H1 (cell line): ENCODE data around the gene ZNF750. TPM values are rescaled to one million over a fixed set of nuclear protein-coding genes. Genes with fewer than 3 reads are reported as not detected.

ENCODE experiments used
- CTCF ChIA-PET: fragments of 300-600 bp; sonication (Branson Sonifier 250); formaldehyde crosslinking; loops from one replicate; lab custom pipeline; 2021; ENCODE audit not compliant: partially characterized antibody; lab: Charles Lee
- POLR2A ChIA-PET: fragments of 300-600 bp; sonication (Branson Sonifier 250); formaldehyde crosslinking; loops from one replicate; lab custom pipeline; 2021; ENCODE audit warnings: inconsistent platforms; ENCODE audit not compliant: partially characterized antibody; lab: Charles Lee
- DNase-seq, 2 experiments: peaks; one replicate each; pipeline versions ENCODE4 v3.0.0 to v3.0.0-alpha.2; 2010 to 2022; ENCODE audit warnings: low spot score in 2 of 2, low read depth in 1 of 2, mixed read lengths in 1 of 2
- FAIRE-seq: peaks from 2 replicates; lab custom pipeline; 2011; peaks lifted over from hg19 to GRCh38; lab: Jason Lieb, UNC
- H2AFZ ChIP-seq: 2 replicates; pipeline ENCODE4 v1.8.1; 2012; ENCODE audit warnings: low read length, inconsistent platforms
- H2AK5ac ChIP-seq: 2 replicates; pipeline ENCODE4 v1.6.1; 2013; ENCODE audit warnings: low read depth, low read length
- H2BK120ac ChIP-seq: replicated peaks from 2 replicates; pipeline ENCODE3; 2013; ENCODE audit warnings: low read depth, low read length, inconsistent platforms
- H2BK12ac ChIP-seq: 2 replicates; pipeline ENCODE4 v1.6.1; 2013; ENCODE audit warnings: low read depth, low read length
- H2BK15ac ChIP-seq: 2 replicates; pipeline ENCODE4 v1.6.1; 2013; ENCODE audit warnings: low read length
- H2BK20ac ChIP-seq: 2 replicates; pipeline ENCODE4 v1.6.1; 2013; ENCODE audit warnings: low read length
- H2BK5ac ChIP-seq: 2 replicates; pipeline ENCODE4 v1.6.1; 2013; ENCODE audit warnings: low read depth, low read length
- H3K14ac ChIP-seq: 2 replicates; pipeline ENCODE4 v1.6.1; 2013; ENCODE audit warnings: inconsistent platforms; ENCODE audit not compliant: insufficient read length
- H3K18ac ChIP-seq: 2 replicates; pipeline ENCODE4 v1.6.1; 2013; ENCODE audit warnings: low read length; ENCODE audit errors: extremely low read depth
- H3K23ac ChIP-seq: 2 replicates; pipeline ENCODE4 v1.6.1; 2013; ENCODE audit warnings: inconsistent platforms; ENCODE audit not compliant: insufficient read length
- H3K23me2 ChIP-seq: 2 replicates; pipeline ENCODE4 v1.6.1; 2013; ENCODE audit warnings: low read depth, low read length
- H3K27ac ChIP-seq: 2 replicates; pipeline ENCODE4 v1.6.1; 2011; ENCODE audit warnings: low read depth, low read length, inconsistent platforms
- H3K27me3 ChIP-seq, 4 experiments: replicated peaks in 1 of 4; 1 replicate in 1 of 4; 2 replicates in 3 of 4; pipeline versions ENCODE4 v1.6.1 to v1.8.1; 2011 to 2013; ENCODE audit warnings: low read length in 3 of 4, mild to moderate bottlenecking in 3 of 4, inconsistent platforms in 2 of 4, mixed read lengths in 2 of 4, moderate library complexity in 1 of 4; ENCODE audit not compliant: control insufficient read depth in 3 of 4, insufficient read depth in 3 of 4; ENCODE audit errors: extremely low read depth in 1 of 4
- H3K36me3 ChIP-seq, 4 experiments: 2 replicates each; pipeline versions ENCODE4 v1.6.1 to v1.8.1; 2011 to 2013; ENCODE audit warnings: mild to moderate bottlenecking in 4 of 4, low read length in 3 of 4, moderate library complexity in 2 of 4, control low read depth in 1 of 4, inconsistent platforms in 1 of 4; ENCODE audit not compliant: insufficient read depth in 4 of 4, control insufficient read depth in 2 of 4
- H3K4ac ChIP-seq: replicated peaks from 2 replicates; pipeline ENCODE3; 2013; ENCODE audit warnings: low read length, low read depth, mixed read lengths, inconsistent platforms; ENCODE audit not compliant: insufficient read length
- H3K4me1 ChIP-seq, 4 experiments: replicated peaks in 1 of 4; 1 replicate in 1 of 4; 2 replicates in 3 of 4; pipeline versions ENCODE4 v1.6.1 to v1.8.1; 2011 to 2013; ENCODE audit warnings: low read length in 3 of 4, inconsistent platforms in 2 of 4, mixed read lengths in 1 of 4; ENCODE audit not compliant: insufficient read depth in 4 of 4, control insufficient read depth in 3 of 4
- H3K4me2 ChIP-seq, 2 experiments: 2 replicates each; pipeline versions ENCODE4 v1.6.1 to v1.8.1; 2011 to 2013; ENCODE audit warnings: low read depth in 2 of 2, low read length in 2 of 2, control low read depth in 1 of 2, inconsistent platforms in 1 of 2, mild to moderate bottlenecking in 1 of 2; ENCODE audit not compliant: insufficient read depth in 1 of 2
- H3K4me3 ChIP-seq, 4 experiments: fragments of 200-600, 300-600 bp in 1 of 4; sonication (generic), shearing (Covaris generic), sonication (Bioruptor Twin) in 1 of 4; 2 replicates each; pipeline versions ENCODE4 v1.5.1 to v1.8.1; 2011 to 2016; ENCODE audit warnings: low read length in 4 of 4, low read depth in 3 of 4, control low read depth in 2 of 4, inconsistent platforms in 2 of 4, mild to moderate bottlenecking in 2 of 4, mixed read lengths in 1 of 4, moderate library complexity in 1 of 4; ENCODE audit not compliant: insufficient read depth in 2 of 4; ENCODE audit errors: extremely low read depth in 1 of 4
- H3K56ac ChIP-seq: replicated peaks from 2 replicates; pipeline ENCODE3; 2013; ENCODE audit warnings: low read depth, mild to moderate bottlenecking, mixed read lengths, low read length, inconsistent platforms; ENCODE audit not compliant: insufficient read length
- H3K79me1 ChIP-seq: 2 replicates; pipeline ENCODE4 v1.6.1; 2013; ENCODE audit warnings: low read depth, low read length, control low read depth
- H3K79me2 ChIP-seq, 2 experiments: 2 replicates each; pipeline versions ENCODE4 v1.6.1 to v1.8.1; 2012 to 2013; ENCODE audit warnings: low read length in 2 of 2, mild to moderate bottlenecking in 2 of 2, inconsistent platforms in 1 of 2; ENCODE audit not compliant: insufficient read depth in 2 of 2, control insufficient read depth in 1 of 2
- H3K9ac ChIP-seq, 4 experiments: replicated peaks in 1 of 4; 1 replicate in 1 of 4; 2 replicates in 3 of 4; pipeline versions ENCODE4 v1.6.1 to v1.8.1; 2011 to 2013; ENCODE audit warnings: low read depth in 3 of 4, low read length in 3 of 4, control low read depth in 2 of 4, mild to moderate bottlenecking in 2 of 4, moderate library complexity in 2 of 4, inconsistent platforms in 1 of 4; ENCODE audit errors: extremely low read depth in 1 of 4
- H3K9me3 ChIP-seq, 2 experiments: 2 replicates each; pipeline versions ENCODE4 v1.6.1 to v1.8.1; 2012 to 2013; ENCODE audit warnings: mild to moderate bottlenecking in 2 of 2, moderate library complexity in 2 of 2, control low read depth in 1 of 2, inconsistent platforms in 1 of 2, low read depth in 1 of 2, low read length in 1 of 2, mixed read lengths in 1 of 2; ENCODE audit not compliant: insufficient read depth in 2 of 2
- H4K20me1 ChIP-seq, 2 experiments: replicated peaks in 1 of 2; 2 replicates each; pipeline versions ENCODE3 to v1.8.1; 2011 to 2013; ENCODE audit warnings: inconsistent platforms in 2 of 2, low read length in 2 of 2, mild to moderate bottlenecking in 1 of 2; ENCODE audit not compliant: insufficient read depth in 2 of 2, control insufficient read depth in 1 of 2
- H4K5ac ChIP-seq: 2 replicates; pipeline ENCODE4 v1.6.1; 2013; ENCODE audit warnings: low read length, low read depth, mixed read lengths, inconsistent platforms; ENCODE audit not compliant: insufficient read length
- H4K8ac ChIP-seq: 2 replicates; pipeline ENCODE4 v1.8.0; 2013; ENCODE audit warnings: mild to moderate bottlenecking, moderate library complexity, low read length, inconsistent platforms; ENCODE audit not compliant: insufficient read depth; ENCODE audit errors: extremely low read depth
- H4K91ac ChIP-seq: replicated peaks from 2 replicates; pipeline ENCODE3; 2013; ENCODE audit warnings: low read length, mixed read lengths, inconsistent platforms; ENCODE audit not compliant: insufficient read length
- MAFK ChIP-seq: IDR thresholded peaks from 2 replicates; pipeline ENCODE4 v1.6.1; 2012; ENCODE audit warnings: low read depth, mild to moderate bottlenecking, improper control_type of control experiment, low read length
- TAF1 ChIP-seq: IDR thresholded peaks from 2 replicates; pipeline ENCODE4 v1.6.1; 2011; ENCODE audit warnings: mild to moderate bottlenecking, low read depth, low read length
- polyA plus RNA-seq, 7 experiments: library from polyadenylated mRNA; depleted of rRNA in 3 of 7; stranded (reverse) in 5 of 7; unstranded in 2 of 7; fragments of >200 nt in 5 of 7; fragments of 200-250 nt in 2 of 7; gene quantifications; 1 replicate in 5 of 7; 2 replicates in 1 of 7; 4 replicates in 1 of 7; pipeline versions ENCODE4 v1.2.1 to v1.2.3, GENCODE V29; 2011 to 2013; ENCODE audit warnings: missing spikeins in 2 of 7, mixed read lengths in 2 of 7
- total RNA-seq: library from RNA; stranded (reverse); fragmentation: NEBNext Ultra II Directional; extraction: Animal tissue kit (Norgen Biotek cat#: 25700); gene quantifications from 2 replicates; pipeline ENCODE4 v1.2.1, GENCODE V29; 2021

ZNF750 gene
- total and polyA plus RNA-seq, 2 of the 8 experiments (the other 6 are each of a cell fraction or from before 2014, with no cell fraction given): not detected

- Histone ChIP-seq H3K36me3 (peaks cover 3 to 24% (median 19%) of the 10 kb centered on the region in 4 experiments; a peak in 6 of 8 replicates), H2BK5ac (no peak overlapping the region), H3K9ac (no peak overlapping the region), H4K5ac (no peak overlapping the region), H3K4me2 (no peak overlapping the region), H2BK20ac (no peak overlapping the region), H3K27ac (no peak overlapping the region), H4K91ac (no peak overlapping the region), H2AFZ (no peak overlapping the region), H2BK12ac (no peak overlapping the region), H3K27me3 (no peaks in the 10 kb centered on the region), H3K18ac (no peak overlapping the region), H3K4me3 (no peak overlapping the region), H3K79me2 (peaks cover 0 to 15% of the 10 kb centered on the region in 2 experiments; a peak in 1 of 4 replicates), H3K23ac (no peak overlapping the region), H3K14ac (no peak overlapping the region), H2AK5ac (no peak overlapping the region), H3K4ac (no peak overlapping the region), H4K8ac (no peak overlapping the region), H3K9me3 (no peaks in the 10 kb centered on the region), H2BK15ac (no peak overlapping the region), H3K4me1 (peaks cover 0 to 2% (median 0%) of the 10 kb centered on the region in 4 experiments; a peak in 3 of 7 replicates), H2BK120ac (no peak overlapping the region), H3K23me2 (no peaks in the 10 kb centered on the region), H4K20me1 (peaks cover under 1 to 17% of the 10 kb centered on the region in 2 experiments), H3K79me1 (peaks cover 14% of the 10 kb centered on the region), H3K56ac (no peak overlapping the region)
- POLR2A ChIA-PET: no interaction called here
- CTCF ChIA-PET: interaction anchor here (1.8 to 3.2 kb wide), 2 partner anchors 59 to 92 kb away, joined by 5 to 9 read pairs; no protein-coding TSS in a partner anchor
- DNase-seq (no peak), FAIRE-seq (no peak)
- TF ChIP-seq TAF1: no peak
- no peak for TF ChIP-seq MAFK
Observed at GRCh38 chr17:82826211-82826610, 13.6 kb downstream of the ZNF750 start.
